22Rv1 (cell line): Measurements from ENCODE around the gene FAM83G.
"Not testable (repeated sequence)": the region's sequence is repeated elsewhere in the genome, so short reads cannot be mapped to it uniquely, and the experiment has no call there.

ENCODE experiments used
- CTCF ChIP-seq: fragments of 450-650 bp; IDR thresholded peaks from 2 replicates; pipeline ENCODE4 v1.5.1; 2017; ENCODE audit warnings: mild to moderate bottlenecking
- ZFX ChIP-seq: fragments of 450-650 bp; IDR thresholded peaks from 2 replicates; pipeline ENCODE4 v1.6.1; 2017; ENCODE audit warnings: antibody characterized with exemption, borderline replicate concordance

GRCh38 chr17:19028671-19029070 lies 24.1 kb upstream of the FAM83G start:
- TF ChIP-seq CTCF, ZFX: not testable (repeated sequence)
